ENCODE results near the gene BCL11B. TPM values are rescaled to one million over a fixed set of nuclear protein-coding genes. Genes with fewer than 3 reads are reported as not detected.
"Not testable (repeated sequence)": the region's sequence is repeated elsewhere in the genome, so short reads cannot be mapped to it uniquely, and the experiment has no call there.

Gene BCL11B
- total RNA-seq, 1 donor from 2014 or later, result 2.3 TPM

GRCh38 chr14:99231850-99232713 is 39.9 kb downstream of the BCL11B start:
- peak; percentile 48 for DNase-seq (ENCODE audit: low spot score, unreplicated experiment)
- H3K9me3 Mint-ChIP-seq (ENCODE audit: low read depth), result no peaks in the 10 kb centered on the region
- no peaks in the 10 kb centered on the region for H3K36me3 Mint-ChIP-seq (ENCODE audit: insufficient read depth)
- peaks cover 14% of the 10 kb centered on the region for H3K27me3 Mint-ChIP-seq
- peak; percentile 36 for TF ChIP-seq CTCF (IDR thresholded peaks at IDR 0.05; ENCODE audit: unreplicated experiment)
- peak overlapping the region; percentile 71 for H3K27ac Mint-ChIP-seq
- peak overlapping the region; percentile 69 for H3K4me3 Mint-ChIP-seq (ENCODE audit: low read depth)
- peaks cover 14% of the 10 kb centered on the region for H3K4me1 Mint-ChIP-seq (ENCODE audit: low read depth)

GRCh38 chr14:99231161-99231849 is 40.7 kb downstream of the BCL11B start:
- TF ChIP-seq CTCF (IDR thresholded peaks at IDR 0.05; ENCODE audit: unreplicated experiment), result no peak
- Mint-ChIP-seq H3K27ac (no peak overlapping the region), H3K4me3 (ENCODE audit: low read depth) (peak overlapping the region; percentile 69), H3K9me3 (ENCODE audit: low read depth) (no peaks in the 10 kb centered on the region), H3K36me3 (ENCODE audit: insufficient read depth) (no peaks in the 10 kb centered on the region), H3K4me1 (ENCODE audit: low read depth) (peaks cover 17% of the 10 kb centered on the region), H3K27me3 (peaks cover 14% of the 10 kb centered on the region)
- DNase-seq (ENCODE audit: low spot score, unreplicated experiment), result no peak

GRCh38 chr14:99230208-99231151 is 41.5 kb downstream of the BCL11B start:
- Mint-ChIP-seq H3K4me3 (ENCODE audit: low read depth) (peak overlapping the region; percentile 69), H3K27me3 (peaks cover 8% of the 10 kb centered on the region), H3K27ac (peak overlapping the region; percentile 29), H3K4me1 (ENCODE audit: low read depth) (peaks cover 15% of the 10 kb centered on the region), H3K36me3 (ENCODE audit: insufficient read depth) (no peaks in the 10 kb centered on the region), H3K9me3 (ENCODE audit: low read depth) (no peaks in the 10 kb centered on the region)
- TF ChIP-seq CTCF (IDR thresholded peaks at IDR 0.05; ENCODE audit: unreplicated experiment), result peak; percentile 35
- DNase-seq (ENCODE audit: low spot score, unreplicated experiment), result no peak

GRCh38 chr14:99229654-99230207 is 42.3 kb downstream of the BCL11B start:
- no peak for TF ChIP-seq CTCF (IDR thresholded peaks at IDR 0.05; ENCODE audit: unreplicated experiment)
- Mint-ChIP-seq H3K27me3 (peaks cover 10% of the 10 kb centered on the region), H3K36me3 (ENCODE audit: insufficient read depth) (no peaks in the 10 kb centered on the region), H3K4me1 (ENCODE audit: low read depth) (peaks cover 10% of the 10 kb centered on the region), H3K27ac (no peak overlapping the region), H3K4me3 (ENCODE audit: low read depth) (peak overlapping the region; percentile 69), H3K9me3 (ENCODE audit: low read depth) (no peaks in the 10 kb centered on the region)
- no peak for DNase-seq (ENCODE audit: low spot score, unreplicated experiment)

- H3K27ac Mint-ChIP-seq; H3K9me3 Mint-ChIP-seq (ENCODE audit: low read depth); H3K4me1 Mint-ChIP-seq (ENCODE audit: low read depth); H3K4me3 Mint-ChIP-seq (ENCODE audit: low read depth); H3K27me3 Mint-ChIP-seq; H3K36me3 Mint-ChIP-seq (ENCODE audit: insufficient read depth); DNase-seq (ENCODE audit: low spot score, unreplicated experiment): not testable (repeated sequence)
These were observed 43.2 kb downstream of the BCL11B start for GRCh38 chr14:99228760-99229159.
